WI38 (cell line): Measurements from ENCODE around the gene TSPAN9.

Experiments used
- H3K4me3 ChIP-seq: 2 replicates; pipeline ENCODE4 v1.5.1; 2011; ENCODE audit warnings: low read depth, mild to moderate bottlenecking, control low read depth, low read length
- TF ChIP-seq, protein P1 (sequence below): IDR thresholded peaks from 2 replicates; pipeline ENCODE4 v1.5.1; 2012; ENCODE audit warnings: low read depth, mild to moderate bottlenecking, control low read depth, low read length

The TSPAN9 gene

DNA sequence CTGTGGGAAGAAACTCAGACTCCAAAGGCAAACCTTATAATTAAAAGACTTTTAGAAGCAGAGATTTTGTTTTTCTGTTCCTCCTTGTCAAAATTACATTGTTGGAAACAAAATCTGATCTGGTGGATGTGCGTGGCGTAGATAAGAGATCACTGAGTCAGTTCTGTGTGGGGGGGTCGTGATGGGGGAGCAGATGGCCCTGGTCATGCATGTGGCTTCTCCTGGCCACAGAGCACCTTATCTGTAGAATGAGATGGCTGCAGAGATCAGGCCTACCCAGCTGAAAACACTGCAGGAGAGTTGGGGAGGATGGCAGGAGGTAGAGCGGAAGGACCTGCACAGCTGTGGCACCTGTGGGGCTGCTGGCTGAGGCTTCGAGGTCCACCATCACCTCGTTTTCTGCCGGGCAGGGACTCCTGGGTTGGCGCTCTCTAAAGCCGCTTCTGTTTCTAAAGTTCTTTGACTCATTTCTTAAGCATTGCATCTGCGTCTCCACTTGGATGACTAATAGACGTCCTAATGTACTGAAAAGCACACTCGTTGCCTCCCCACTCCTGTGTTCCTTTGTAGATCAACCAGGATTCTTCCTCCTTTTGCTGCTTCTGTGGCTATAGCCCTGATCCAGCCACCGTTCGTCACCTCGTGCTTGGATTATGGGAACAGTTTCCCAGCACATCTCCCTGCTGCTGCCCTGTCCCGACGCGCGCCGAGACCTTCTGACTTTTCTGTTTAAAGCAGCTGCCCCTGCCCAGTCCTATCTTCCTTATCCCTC, 93.4 kb downstream of the TSPAN9 start:
- H3K4me3 ChIP-seq, result peak overlapping the region; percentile 41

DNA sequence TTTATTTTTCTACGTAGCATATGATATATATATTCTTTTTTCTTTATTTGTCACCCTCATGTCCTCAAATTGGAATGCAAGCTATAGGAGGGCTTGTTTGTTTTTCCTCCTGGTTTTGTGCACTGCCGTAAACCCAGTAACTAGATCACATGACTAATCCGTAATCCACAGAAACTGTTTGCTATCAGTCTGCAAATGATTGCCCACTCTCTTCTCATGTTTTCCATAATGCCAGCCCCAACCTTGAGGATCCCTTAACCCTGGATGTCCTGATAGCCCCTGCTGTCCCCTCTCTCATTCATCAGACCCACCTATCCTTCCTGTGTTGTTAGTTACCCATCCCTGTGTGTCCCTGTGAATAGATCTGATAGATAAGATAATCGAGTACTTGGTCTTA, 94.0 kb downstream of the TSPAN9 start:
- TF ChIP-seq, protein P1, sequence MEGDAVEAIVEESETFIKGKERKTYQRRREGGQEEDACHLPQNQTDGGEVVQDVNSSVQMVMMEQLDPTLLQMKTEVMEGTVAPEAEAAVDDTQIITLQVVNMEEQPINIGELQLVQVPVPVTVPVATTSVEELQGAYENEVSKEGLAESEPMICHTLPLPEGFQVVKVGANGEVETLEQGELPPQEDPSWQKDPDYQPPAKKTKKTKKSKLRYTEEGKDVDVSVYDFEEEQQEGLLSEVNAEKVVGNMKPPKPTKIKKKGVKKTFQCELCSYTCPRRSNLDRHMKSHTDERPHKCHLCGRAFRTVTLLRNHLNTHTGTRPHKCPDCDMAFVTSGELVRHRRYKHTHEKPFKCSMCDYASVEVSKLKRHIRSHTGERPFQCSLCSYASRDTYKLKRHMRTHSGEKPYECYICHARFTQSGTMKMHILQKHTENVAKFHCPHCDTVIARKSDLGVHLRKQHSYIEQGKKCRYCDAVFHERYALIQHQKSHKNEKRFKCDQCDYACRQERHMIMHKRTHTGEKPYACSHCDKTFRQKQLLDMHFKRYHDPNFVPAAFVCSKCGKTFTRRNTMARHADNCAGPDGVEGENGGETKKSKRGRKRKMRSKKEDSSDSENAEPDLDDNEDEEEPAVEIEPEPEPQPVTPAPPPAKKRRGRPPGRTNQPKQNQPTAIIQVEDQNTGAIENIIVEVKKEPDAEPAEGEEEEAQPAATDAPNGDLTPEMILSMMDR, result no peak
- peak overlapping the region; percentile 41 for H3K4me3 ChIP-seq

More for the DNA sequence above, 93.4 kb downstream of the TSPAN9 start:
- TF ChIP-seq, protein P1, result no peak

DNA sequence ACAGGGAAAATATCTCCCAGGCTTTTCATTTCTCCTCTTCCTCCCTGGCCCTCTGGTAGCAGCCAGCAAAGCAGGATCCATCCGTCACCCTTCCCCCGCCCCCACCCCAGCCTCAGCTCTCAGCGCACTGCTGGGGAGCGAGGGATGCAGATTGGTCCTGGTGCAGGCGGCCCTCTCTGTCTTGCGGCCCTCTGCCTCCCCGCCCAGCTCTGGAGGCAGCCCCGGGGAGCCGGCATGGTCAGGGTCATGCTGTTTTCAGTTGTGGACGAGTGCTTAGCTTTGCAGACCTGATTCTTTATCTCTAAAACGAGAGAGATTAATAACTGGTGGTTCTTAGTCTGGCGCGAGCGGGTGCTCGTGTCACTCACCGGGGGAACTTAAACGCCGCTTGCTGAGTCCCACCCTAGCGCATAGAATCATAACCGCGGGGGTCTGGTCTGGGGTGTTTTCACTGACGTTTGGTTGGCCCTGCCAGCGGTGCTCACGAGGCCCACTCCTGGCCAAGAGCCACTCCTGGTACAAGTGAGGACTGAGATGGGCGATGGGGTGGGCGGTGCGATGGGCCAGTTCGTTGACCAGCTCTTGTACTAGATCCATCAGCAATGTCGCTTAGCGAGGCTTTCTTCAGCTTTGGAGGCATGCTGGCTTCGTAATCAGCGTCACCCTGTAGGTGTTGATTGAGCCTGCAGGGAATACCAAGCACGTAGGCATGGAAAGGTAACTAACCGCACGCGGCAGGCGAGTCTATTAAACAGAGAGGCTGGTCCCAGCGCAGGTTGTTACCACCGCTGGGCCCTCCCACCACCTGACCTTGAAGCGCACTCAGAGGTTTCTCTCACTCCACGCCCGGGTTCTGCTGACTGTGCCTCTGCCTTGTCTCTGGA, 95.2 kb downstream of the TSPAN9 start:
- H3K4me3 ChIP-seq, result no peak overlapping the region
- TF ChIP-seq, protein P1, result no peak

DNA sequence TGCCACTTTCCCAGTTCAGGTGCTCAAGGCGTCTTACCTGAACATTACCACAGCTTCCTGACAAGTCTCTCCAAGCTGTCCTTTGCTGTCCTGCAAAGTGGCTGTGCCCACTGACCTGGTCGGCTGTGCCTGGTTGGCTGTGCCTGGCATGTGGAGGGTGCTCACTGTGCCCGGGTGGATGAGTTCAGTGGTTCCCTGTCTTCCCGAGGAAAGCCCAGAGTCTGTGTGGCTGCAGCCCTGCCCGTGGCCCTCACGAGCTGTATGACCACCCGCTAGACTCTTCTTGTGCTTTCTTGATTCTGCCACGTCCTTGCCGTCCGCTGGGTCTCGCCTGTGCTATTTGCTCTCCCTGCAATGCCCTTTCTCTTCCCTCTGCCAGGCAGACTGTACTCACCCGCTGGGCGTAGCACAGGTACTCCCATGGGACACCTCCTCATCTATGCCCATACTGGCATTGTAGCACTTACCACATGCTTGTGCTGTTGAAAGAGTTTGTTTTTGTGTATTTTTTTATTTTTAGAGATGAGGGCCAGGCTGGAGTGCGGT, 95.9 kb downstream of the TSPAN9 start:
- TF ChIP-seq, protein P1, result no peak

DNA sequence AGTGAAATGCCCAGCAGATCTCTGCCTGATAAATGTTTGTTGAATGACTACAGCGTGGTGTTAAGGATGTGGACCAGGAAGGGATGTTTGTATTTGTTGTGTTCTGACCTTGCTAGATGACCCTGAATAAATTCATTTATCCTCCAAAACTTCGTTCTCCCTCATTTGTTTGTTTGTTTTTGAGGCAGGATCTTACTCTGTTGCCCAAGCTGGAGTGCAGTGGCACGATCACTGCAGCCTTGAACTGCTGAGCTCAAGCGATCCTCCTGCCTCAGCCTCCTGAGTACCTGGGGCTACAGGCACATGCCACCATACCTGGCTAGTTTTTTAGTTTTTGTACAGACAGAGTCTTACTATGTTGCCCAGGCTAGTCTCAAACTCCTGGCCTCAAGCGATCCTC, 96.7 kb downstream of the TSPAN9 start:
- TF ChIP-seq, protein P1, result no peak
- H3K4me3 ChIP-seq, result no peak overlapping the region

More for the DNA sequence above, 95.9 kb downstream of the TSPAN9 start:
- H3K4me3 ChIP-seq, result no peak overlapping the region

DNA sequence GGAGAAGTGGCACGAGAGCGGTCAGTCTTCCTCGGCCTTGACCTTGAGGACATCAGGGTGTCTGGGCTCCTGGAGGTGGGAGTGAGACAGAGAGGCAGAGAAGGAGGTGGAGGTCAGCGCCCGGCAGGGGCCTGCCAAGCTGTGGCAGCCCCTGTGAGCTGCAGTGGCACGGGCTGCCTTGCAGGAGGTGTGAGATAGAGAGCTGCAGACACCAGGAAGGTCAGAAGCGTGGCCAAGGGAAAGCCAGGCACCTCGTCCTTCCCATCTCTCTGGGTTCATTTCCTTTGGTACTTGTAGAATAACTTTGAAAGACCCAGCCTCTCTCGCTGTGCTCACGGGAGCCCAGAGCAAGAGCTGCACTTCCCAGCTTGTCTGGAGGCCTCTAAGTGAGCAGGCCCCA, 98.1 kb downstream of the TSPAN9 start:
- H3K4me3 ChIP-seq, result no peak overlapping the region
- TF ChIP-seq, protein P1, result no peak

DNA sequence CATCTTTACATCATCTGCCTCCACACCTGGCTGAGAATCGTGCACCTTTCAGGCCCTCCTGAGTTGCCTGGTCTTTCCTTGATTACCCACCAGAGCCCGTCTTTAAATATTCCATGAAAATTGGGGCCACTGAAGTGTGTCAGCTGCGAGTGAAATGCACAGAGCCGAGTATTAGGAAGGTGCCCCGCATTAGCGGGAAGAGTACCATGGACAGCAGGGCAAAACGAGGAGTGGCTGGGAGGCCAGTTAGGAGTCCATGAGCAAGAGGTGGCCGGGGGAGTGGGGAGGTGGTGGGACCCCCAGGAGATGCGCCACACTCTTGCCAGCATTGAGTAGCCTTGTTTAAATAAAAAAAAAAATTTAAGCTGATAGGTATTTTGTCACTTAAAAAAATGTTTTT, 99.6 kb downstream of the TSPAN9 start:
- no peak overlapping the region for H3K4me3 ChIP-seq
- TF ChIP-seq, protein P1, result no peak
